OCI-LY3 (cell line): ENCODE results near the gene TTC13.

Source experiments
- H2AFZ ChIP-seq: fragments of 200-600, 300-600 bp; shearing (Covaris generic); 2 replicates; pipeline ENCODE4 v1.6.0; 2014; ENCODE audit warnings: antibody characterized with exemption, low read depth, low read length
- H3K27ac ChIP-seq: fragments of 200-600, 300-600 bp; sonication (generic); 2 replicates; pipeline ENCODE4 v1.5.1; 2014; ENCODE audit warnings: mild to moderate bottlenecking, low read length, moderate library complexity, mixed read lengths
- H3K27me3 ChIP-seq: fragments of 200-600, 300-600 bp; sonication (generic); 2 replicates; pipeline ENCODE4 v1.6.1; 2014; ENCODE audit warnings: low read depth, low read length, mixed read lengths
- H3K36me3 ChIP-seq: fragments of 200-600, 300-600 bp; sonication (generic); replicated peaks from 2 replicates; pipeline ENCODE3; 2014; ENCODE audit warnings: low read depth, low read length, mixed read lengths
- H3K4me1 ChIP-seq: fragments of 300-600, 200-600 bp; sonication (generic); 2 replicates; pipeline ENCODE4 v1.6.1; 2014; ENCODE audit warnings: low read length, mixed read lengths
- H3K4me2 ChIP-seq: fragments of 200-600, 300-600 bp; sonication (generic); 2 replicates; pipeline ENCODE4 v1.6.1; 2014; ENCODE audit warnings: low read length, mixed read lengths
- H3K4me3 ChIP-seq: fragments of 300-600, 200-600 bp; sonication (generic); 2 replicates; pipeline ENCODE4 v1.5.1; 2014; ENCODE audit warnings: antibody characterized with exemption, mild to moderate bottlenecking, low read length, moderate library complexity
- H3K79me2 ChIP-seq: fragments of 300-600, 200-600 bp; shearing (Covaris generic); 2 replicates; pipeline ENCODE4 v1.6.1; 2014; ENCODE audit warnings: mild to moderate bottlenecking, low read length, mixed read lengths
- H3K9ac ChIP-seq: fragments of 300-600, 200-600 bp; shearing (Covaris generic); 2 replicates; pipeline ENCODE4 v1.6.0; 2014; ENCODE audit warnings: mild to moderate bottlenecking, low read length, moderate library complexity
- H3K9me3 ChIP-seq: fragments of 200-600, 300-600 bp; shearing (Covaris generic); 2 replicates; pipeline ENCODE4 v1.6.1; 2014; ENCODE audit warnings: low read length, mixed read lengths; ENCODE audit not compliant: insufficient read depth
- H4K20me1 ChIP-seq: fragments of 200-600, 300-600 bp; sonication (generic); 2 replicates; pipeline ENCODE4 v1.6.1; 2016; ENCODE audit warnings: low read length, mixed read lengths; ENCODE audit not compliant: insufficient read depth
- EZH2phosphoT487 ChIP-seq: fragments of 200-600 bp; shearing (Covaris generic); IDR thresholded peaks from 2 replicates; pipeline ENCODE4 v1.6.1; 2018; ENCODE audit warnings: antibody characterized with exemption, mixed run types, low read depth
- TF ChIP-seq, protein P1 (sequence below): fragments of 200-600, 300-600 bp; sonication (generic); IDR thresholded peaks from 2 replicates; pipeline ENCODE4 v1.5.1; 2014; ENCODE audit warnings: antibody characterized with exemption, low read length, low read depth

Gene TTC13

DNA sequence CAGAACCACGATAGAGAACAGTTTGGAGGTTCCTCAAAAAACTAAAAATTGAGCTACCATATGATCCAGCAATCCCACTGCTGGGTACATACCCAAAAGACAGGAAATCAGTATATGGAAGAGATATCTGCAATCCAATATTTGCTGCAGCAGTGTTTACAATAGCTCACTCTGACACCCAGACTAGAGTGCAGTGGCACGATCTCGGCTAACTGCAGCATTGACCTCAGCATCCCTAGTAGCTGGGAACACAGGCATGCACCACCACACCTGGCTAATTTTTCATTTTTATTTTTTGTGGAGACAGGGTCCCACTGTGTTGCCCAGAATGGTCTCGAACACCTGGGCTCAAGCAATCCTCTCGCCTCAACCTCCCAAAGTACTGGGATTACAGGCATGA, 13.1 kb downstream of the TTC13 start:
- Histone ChIP-seq H3K79me2 (peaks cover 38% of the 10 kb centered on the region), H3K36me3 (peaks cover 10% of the 10 kb centered on the region), H3K27me3 (no peaks in the 10 kb centered on the region), H3K4me2 (no peak overlapping the region), H3K9ac (no peak overlapping the region), H4K20me1 (no peaks in the 10 kb centered on the region), H3K27ac (no peak overlapping the region), H3K9me3 (no peaks in the 10 kb centered on the region), H2AFZ (no peak overlapping the region), H3K4me1 (no peaks in the 10 kb centered on the region), H3K4me3 (no peak overlapping the region)
- no peak for TF ChIP-seq EZH2phosphoT487
- TF ChIP-seq, protein P1, sequence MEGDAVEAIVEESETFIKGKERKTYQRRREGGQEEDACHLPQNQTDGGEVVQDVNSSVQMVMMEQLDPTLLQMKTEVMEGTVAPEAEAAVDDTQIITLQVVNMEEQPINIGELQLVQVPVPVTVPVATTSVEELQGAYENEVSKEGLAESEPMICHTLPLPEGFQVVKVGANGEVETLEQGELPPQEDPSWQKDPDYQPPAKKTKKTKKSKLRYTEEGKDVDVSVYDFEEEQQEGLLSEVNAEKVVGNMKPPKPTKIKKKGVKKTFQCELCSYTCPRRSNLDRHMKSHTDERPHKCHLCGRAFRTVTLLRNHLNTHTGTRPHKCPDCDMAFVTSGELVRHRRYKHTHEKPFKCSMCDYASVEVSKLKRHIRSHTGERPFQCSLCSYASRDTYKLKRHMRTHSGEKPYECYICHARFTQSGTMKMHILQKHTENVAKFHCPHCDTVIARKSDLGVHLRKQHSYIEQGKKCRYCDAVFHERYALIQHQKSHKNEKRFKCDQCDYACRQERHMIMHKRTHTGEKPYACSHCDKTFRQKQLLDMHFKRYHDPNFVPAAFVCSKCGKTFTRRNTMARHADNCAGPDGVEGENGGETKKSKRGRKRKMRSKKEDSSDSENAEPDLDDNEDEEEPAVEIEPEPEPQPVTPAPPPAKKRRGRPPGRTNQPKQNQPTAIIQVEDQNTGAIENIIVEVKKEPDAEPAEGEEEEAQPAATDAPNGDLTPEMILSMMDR = no peak

DNA sequence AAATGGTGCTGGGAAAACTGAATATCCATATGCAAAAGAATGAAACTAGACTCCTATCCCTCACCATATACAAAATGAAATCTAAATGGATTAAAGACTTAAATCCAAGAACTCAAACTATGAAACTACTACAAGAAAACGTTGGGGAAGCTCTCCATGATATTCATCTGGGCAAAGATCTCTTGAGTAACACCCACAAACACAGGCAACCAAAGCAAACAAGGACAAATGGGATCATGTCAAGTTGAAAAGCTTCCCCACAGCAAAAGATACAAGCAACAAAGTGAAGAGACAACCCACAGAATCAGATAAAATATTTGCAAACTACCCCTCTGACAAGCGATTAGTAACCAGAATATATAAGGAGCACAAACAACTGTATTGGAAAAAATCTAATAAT, 13.8 kb downstream of the TTC13 start:
- no peak overlapping the region for H3K27ac ChIP-seq
- peaks cover 32% of the 10 kb centered on the region for H3K79me2 ChIP-seq
- H3K4me3 ChIP-seq = no peak overlapping the region
- no peak for TF ChIP-seq EZH2phosphoT487
- H3K4me1 ChIP-seq = no peaks in the 10 kb centered on the region
- no peak overlapping the region for H3K9ac ChIP-seq
- H4K20me1 ChIP-seq = no peaks in the 10 kb centered on the region
- no peak overlapping the region for H3K4me2 ChIP-seq
- no peaks in the 10 kb centered on the region for H3K9me3 ChIP-seq
- peaks cover 8% of the 10 kb centered on the region for H3K36me3 ChIP-seq
- no peaks in the 10 kb centered on the region for H3K27me3 ChIP-seq
- no peak overlapping the region for H2AFZ ChIP-seq

DNA sequence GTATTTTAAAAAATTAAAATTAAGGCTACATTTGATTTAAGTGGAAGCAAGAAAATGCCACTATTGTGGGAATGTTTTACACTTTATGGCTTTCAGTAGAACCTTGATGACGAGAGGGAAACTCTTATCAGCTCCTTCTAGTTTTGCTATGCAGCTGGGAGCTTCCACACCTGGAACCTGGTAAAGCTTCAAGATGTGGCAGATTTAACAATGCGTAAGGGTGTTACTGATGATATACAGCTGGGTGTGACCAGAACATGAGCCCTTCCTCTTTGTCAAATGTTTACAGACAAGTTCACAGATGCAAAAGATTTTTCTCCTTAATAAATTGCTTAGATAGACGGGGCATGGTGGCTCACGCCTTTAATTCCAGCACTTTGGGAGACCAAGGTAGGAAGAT, 20.3 kb downstream of the TTC13 start:
- Histone ChIP-seq H3K4me3 (no peak overlapping the region), H3K36me3 (peaks cover 17% of the 10 kb centered on the region), H4K20me1 (no peaks in the 10 kb centered on the region), H2AFZ (no peak overlapping the region), H3K27me3 (no peaks in the 10 kb centered on the region), H3K4me1 (peaks cover 24% of the 10 kb centered on the region), H3K4me2 (peak overlapping the region; percentile 72), H3K79me2 (peaks cover 13% of the 10 kb centered on the region), H3K9me3 (no peaks in the 10 kb centered on the region), H3K9ac (no peak overlapping the region), H3K27ac (no peak overlapping the region)
- no peak for TF ChIP-seq EZH2phosphoT487
- TF ChIP-seq, protein P1 = no peak

DNA sequence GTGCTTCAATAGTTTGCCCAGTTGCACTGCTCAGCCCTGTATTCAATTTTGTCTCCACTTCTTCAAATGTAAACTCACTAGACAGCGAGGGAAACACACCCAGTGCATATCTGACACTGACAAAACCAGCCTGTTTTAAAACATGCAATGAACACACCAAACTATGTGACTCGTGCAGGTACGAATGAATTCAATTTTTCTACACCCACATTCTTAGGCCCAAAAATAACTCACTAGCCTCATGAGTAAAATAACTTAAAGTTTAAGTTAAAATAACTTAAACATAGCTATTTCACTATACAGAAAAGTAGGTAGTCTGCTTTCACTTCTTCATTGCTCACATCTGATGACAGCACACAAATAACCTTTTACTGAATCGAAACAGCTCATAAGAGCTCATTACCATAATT, 21.1 kb downstream of the TTC13 start:
- Histone ChIP-seq H3K4me1 (peaks cover 24% of the 10 kb centered on the region), H3K4me3 (peak overlapping the region; percentile 56), H2AFZ (no peak overlapping the region), H3K79me2 (peaks cover 11% of the 10 kb centered on the region), H3K27ac (peak overlapping the region; percentile 86), H3K9me3 (no peaks in the 10 kb centered on the region), H3K27me3 (no peaks in the 10 kb centered on the region), H3K4me2 (peak overlapping the region; percentile 72), H3K36me3 (peaks cover 17% of the 10 kb centered on the region), H4K20me1 (no peaks in the 10 kb centered on the region), H3K9ac (peak overlapping the region; percentile 18)
- TF ChIP-seq, protein P1 = no peak
- no peak for TF ChIP-seq EZH2phosphoT487

DNA sequence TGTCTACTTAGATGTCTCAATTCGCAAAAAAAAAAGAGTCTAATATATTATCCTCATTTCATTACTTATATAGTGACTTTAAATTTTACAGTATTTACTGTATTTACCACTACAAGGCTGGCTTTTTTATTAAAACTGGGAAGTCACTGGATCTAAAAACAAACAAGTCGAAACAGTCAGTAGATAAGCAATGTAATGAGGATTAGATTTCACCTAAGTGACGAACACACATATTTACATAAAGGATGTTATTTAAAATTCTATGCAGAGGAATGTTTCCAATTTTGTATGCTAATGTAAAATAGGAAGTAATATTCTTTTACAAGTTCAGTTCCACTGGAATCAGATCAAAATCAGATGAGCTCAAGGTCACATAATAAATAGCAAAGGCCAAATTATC, 28.3 kb downstream of the TTC13 start:
- H3K9ac ChIP-seq = no peak overlapping the region
- peaks cover 9% of the 10 kb centered on the region for H3K36me3 ChIP-seq
- no peaks in the 10 kb centered on the region for H3K9me3 ChIP-seq
- H2AFZ ChIP-seq = no peak overlapping the region
- no peak for TF ChIP-seq EZH2phosphoT487
- TF ChIP-seq, protein P1 = no peak
- no peak overlapping the region for H3K4me2 ChIP-seq
- no peak overlapping the region for H3K4me3 ChIP-seq
- no peak overlapping the region for H3K27ac ChIP-seq
- no peaks in the 10 kb centered on the region for H3K27me3 ChIP-seq
- no peaks in the 10 kb centered on the region for H3K4me1 ChIP-seq
- H3K79me2 ChIP-seq = 0 out of 2 replicates have a peak, but pooled peaks cover 2% of the 10 kb centered on the region
- H4K20me1 ChIP-seq = no peaks in the 10 kb centered on the region
